Keratinocyte (primary cell): ENCODE data around the gene IL6R.

Source experiments
- CTCF ChIP-seq, 3 experiments: IDR thresholded peaks in 1 of 3; conservative IDR thresholded peaks in 1 of 3; optimal IDR thresholded peaks in 1 of 3; 2 replicates in 2 of 3; 3 replicates in 1 of 3; pipeline versions ENCODE3 to v1.5.1; 2011; ENCODE audit warnings: low read length in 3 of 3, mild to moderate bottlenecking in 3 of 3, moderate library complexity in 2 of 3, control low read depth in 1 of 3, inconsistent platforms in 1 of 3; ENCODE audit not compliant: insufficient read depth in 2 of 3; ENCODE audit errors: extremely low read depth in 1 of 3
- EZH2 ChIP-seq: IDR thresholded peaks from one replicate; pipeline ENCODE4 v1.6.1; 2012; ENCODE audit warnings: inconsistent platforms, mild to moderate bottlenecking, low read length, moderate library complexity

DNA sequence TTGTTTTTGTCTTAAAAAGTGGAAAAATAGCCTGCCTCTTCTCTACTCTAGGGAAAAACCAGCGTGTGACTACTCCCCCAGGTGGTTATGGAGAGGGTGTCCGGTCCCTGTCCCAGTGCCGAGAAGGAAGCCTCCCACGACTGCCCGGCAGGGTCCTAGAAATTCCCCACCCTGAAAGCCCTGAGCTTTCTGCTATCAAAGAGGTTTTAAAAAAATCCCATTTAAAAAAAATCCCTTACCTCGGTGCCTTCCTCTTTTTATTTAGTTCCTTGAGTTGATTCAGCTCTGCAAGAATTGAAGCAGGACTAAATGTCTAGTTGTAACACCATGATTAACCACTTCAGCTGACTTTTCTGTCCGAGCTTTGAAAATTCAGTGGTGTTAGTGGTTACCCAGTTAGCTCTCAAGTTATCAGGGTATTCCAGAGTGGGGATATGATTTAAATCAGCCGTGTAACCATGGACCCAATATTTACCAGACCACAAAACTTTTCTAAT lies 61.8 kb downstream of the IL6R start:
- TF ChIP-seq CTCF (optimal IDR thresholded peaks at IDR 0.05 in 1 of 3, IDR thresholded peaks at IDR 0.05 in 1 of 3, conservative IDR thresholded peaks at IDR 0.05 in 1 of 3; ENCODE audit: extremely low read depth in 1 of 3, insufficient read depth in 2 of 3, low read length in 3 of 3) (no peak), EZH2 (no peak)
